PC-3 (cell line): ENCODE results near the gene TNNT1. TPM values are rescaled to one million over a fixed set of nuclear protein-coding genes. Genes with fewer than 3 reads are reported as not detected.
"Not testable (repeated sequence)": the region's sequence is repeated elsewhere in the genome, so short reads cannot be mapped to it uniquely, and the experiment has no call there.

ENCODE experiments used
- ATAC-seq: fragments of 200-7000 bp; cut with Tn5 transposase; 2 replicates; pipeline ENCODE4 v1.9.1; 2020; ENCODE audit warnings: mild to moderate bottlenecking, moderate library complexity
- BruUV-seq: library from RNA; stranded (reverse); fragments of 400-500 nt; replicated peaks from 2 replicates; lab custom pipeline; 2021; lab: Mats Ljungman, UMichigan
- CTCF ChIA-PET: fragments of 300-600 bp; sonication (Branson Sonifier 250); formaldehyde crosslinking; loops from one replicate; lab custom pipeline; 2022; ENCODE audit warnings: antibody characterized with exemption; lab: Charles Lee
- POLR2A ChIA-PET: fragments of 300-600 bp; sonication (Branson Sonifier 250); formaldehyde crosslinking; loops from one replicate; lab custom pipeline; 2022; ENCODE audit warnings: antibody characterized with exemption; ENCODE audit not compliant: unreplicated experiment; lab: Charles Lee
- DNase-seq: peaks from one replicate; pipeline ENCODE4 v3.0.0-alpha.2; 2015
- H2AFZ ChIP-seq: fragments of 300-600 bp; sonication (generic); 2 replicates; pipeline ENCODE4 v1.6.0; 2016; ENCODE audit warnings: antibody characterized with exemption, low read length
- H3F3A ChIP-seq: fragments of 300-600 bp; sonication (generic); one replicate; pipeline ENCODE4 v1.6.0; 2017; ENCODE audit warnings: antibody characterized with exemption, low read length, control low read depth, mild to moderate bottlenecking; ENCODE audit not compliant: unreplicated experiment
- H3K27ac ChIP-seq: fragments of 300-600 bp; sonication (generic); 2 replicates; pipeline ENCODE4 v1.5.1; 2016; ENCODE audit warnings: mild to moderate bottlenecking, low read length
- H3K27me3 ChIP-seq: fragments of 300-600 bp; sonication (generic); 2 replicates; pipeline ENCODE4 v1.6.1; 2016; ENCODE audit warnings: low read length, mixed read lengths
- H3K36me3 ChIP-seq: fragments of 300-600 bp; sonication (generic); 2 replicates; pipeline ENCODE4 v1.6.1; 2016; ENCODE audit warnings: low read depth, mixed run types, low read length, mixed read lengths
- H3K4me1 ChIP-seq: fragments of 300-600 bp; sonication (generic); 2 replicates; pipeline ENCODE4 v1.5.1; 2016; ENCODE audit warnings: low read length; ENCODE audit not compliant: insufficient read depth
- H3K4me2 ChIP-seq: fragments of 300-600 bp; sonication (generic); 2 replicates; pipeline ENCODE4 v1.6.0; 2016; ENCODE audit warnings: low read length
- H3K4me3 ChIP-seq: fragments of 300-600 bp; sonication (generic); 2 replicates; pipeline ENCODE4 v1.5.1; 2016; ENCODE audit warnings: mild to moderate bottlenecking, low read length, mixed read lengths
- H3K79me2 ChIP-seq: fragments of 300-600 bp; sonication (generic); 2 replicates; pipeline ENCODE4 v1.6.1; 2017; ENCODE audit warnings: low read length, mixed read lengths
- H3K9ac ChIP-seq: fragments of 300-600 bp; sonication (generic); 2 replicates; pipeline ENCODE4 v1.6.0; 2016; ENCODE audit warnings: mild to moderate bottlenecking, low read length
- H3K9me2 ChIP-seq: fragments of 300-600 bp; sonication (generic); replicated peaks from 2 replicates; pipeline ENCODE4 v1.6.1; 2016; ENCODE audit warnings: mixed run types, low read length, mixed read lengths
- H3K9me3 ChIP-seq: fragments of 300-600 bp; sonication (generic); 2 replicates; pipeline ENCODE4 v1.6.1; 2016; ENCODE audit warnings: low read length, mixed read lengths
- H4K20me1 ChIP-seq: fragments of 300-600 bp; sonication (generic); 2 replicates; pipeline ENCODE4 v1.6.1; 2016; ENCODE audit warnings: low read length, mixed read lengths
- EZH2 ChIP-seq: fragments of 300-600 bp; sonication (generic); IDR thresholded peaks from one replicate; pipeline ENCODE4 v1.6.1; 2017; ENCODE audit warnings: antibody characterized with exemption, mild to moderate bottlenecking, low read length; ENCODE audit not compliant: unreplicated experiment
- EZH2phosphoT487 ChIP-seq: fragments of 300-600 bp; sonication (generic); IDR thresholded peaks from 2 replicates; pipeline ENCODE4 v1.6.1; 2018; ENCODE audit warnings: mild to moderate bottlenecking, antibody characterized with exemption, low read length, borderline replicate concordance
- intact Hi-C: fragments of 100-400 bp; cut with micrococcal nuclease; formaldehyde crosslinking; loops from 2 replicates; pipeline ENCODE4 v1.9.0; 2023
- total RNA-seq: library from RNA; depleted of rRNA; stranded (reverse); fragments of >200 nt; gene quantifications from 2 replicates; pipeline ENCODE4 v1.2.3, GENCODE V29; 2014
- TF ChIP-seq, protein P1 (sequence below): fragments of 300-600 bp; sonication (generic); conservative IDR thresholded peaks from 2 replicates; pipeline ENCODE4 v1.5.1; 2017; ENCODE audit warnings: antibody characterized with exemption, low read depth, mild to moderate bottlenecking, low read length

The TNNT1 gene
- total RNA-seq, 1 experiment from 2014 or later = 266 TPM

DNA sequence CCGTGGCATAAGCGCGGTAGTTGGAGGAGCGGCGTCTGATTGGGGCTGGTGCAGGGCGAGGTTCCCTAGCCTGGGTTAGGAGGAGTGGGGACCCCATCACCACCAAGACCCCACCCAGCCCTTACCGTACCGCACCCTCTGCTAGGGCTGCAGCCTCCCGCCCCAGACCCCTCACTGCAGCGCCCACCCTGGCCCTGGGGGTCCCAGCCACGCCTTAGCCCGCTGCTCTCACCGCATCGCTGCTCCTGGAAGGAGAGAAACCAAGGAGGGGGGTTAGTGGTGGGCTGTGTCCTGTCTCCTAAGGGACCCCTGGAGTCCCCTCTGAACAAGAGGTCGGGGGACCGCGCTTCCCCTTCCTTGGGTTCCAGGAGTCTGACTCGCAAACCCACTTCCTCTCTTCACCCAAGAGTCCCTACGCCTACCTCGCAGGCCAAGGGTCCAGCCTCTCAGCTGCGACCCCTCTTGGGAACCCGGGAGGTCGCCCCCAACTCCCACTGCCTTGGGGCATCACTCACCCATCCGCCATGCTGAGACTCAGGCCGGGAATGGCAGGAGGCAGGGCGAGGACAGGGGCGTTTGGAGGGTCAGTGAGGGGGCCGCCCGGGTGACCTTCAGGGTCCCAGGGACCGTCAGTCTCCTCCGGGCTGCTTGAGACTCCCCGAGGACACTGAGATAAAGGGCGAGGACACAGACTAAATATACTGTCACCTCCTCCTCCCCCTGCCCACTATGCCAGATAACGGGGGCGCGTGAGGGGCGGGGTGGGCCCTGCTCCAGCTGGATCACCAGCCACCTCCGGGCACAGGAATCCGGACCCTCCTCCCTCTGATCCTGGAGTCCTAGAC, 8.3 kb upstream of the TNNT1 start, which contains the start of gene TNNI3:
Gene TNNI3, minus strand, starts transcription at position 669 of the 845 bp plus-strand sequence. Its CDS starts 143 bp downstream, at position 526.
- BruUV-seq = no TSS peak
- DNase-seq (no peak), ATAC-seq (no peak)
- Histone ChIP-seq H3K9me2 (no peaks in the 10 kb centered on the region), H2AFZ (peak within 1 kb of the TSS; percentile 86), H3K9me3 (no peaks in the 10 kb centered on the region), H3K4me3 (peak within 1 kb of the TSS; percentile 68; the same call in 1 of the 2 replicates), H3K36me3 (no peaks in the 10 kb centered on the region), H3K79me2 (no peaks in the 10 kb centered on the region), H3F3A (peaks cover 2% of the 10 kb centered on the region), H3K27ac (no peak within 1 kb of the TSS), H3K4me1 (peaks cover 21% of the 10 kb centered on the region), H3K4me2 (peak within 1 kb of the TSS; percentile 81), H3K27me3 (no peaks in the 10 kb centered on the region), H4K20me1 (no peaks in the 10 kb centered on the region), H3K9ac (no peak within 1 kb of the TSS)
- intact Hi-C loops = no loop called here
- ChIA-PET CTCF (no interaction called here), POLR2A (no interaction called here)
- TF ChIP-seq EZH2phosphoT487 (no peak), EZH2 (no peak)
- TF ChIP-seq, protein P1, sequence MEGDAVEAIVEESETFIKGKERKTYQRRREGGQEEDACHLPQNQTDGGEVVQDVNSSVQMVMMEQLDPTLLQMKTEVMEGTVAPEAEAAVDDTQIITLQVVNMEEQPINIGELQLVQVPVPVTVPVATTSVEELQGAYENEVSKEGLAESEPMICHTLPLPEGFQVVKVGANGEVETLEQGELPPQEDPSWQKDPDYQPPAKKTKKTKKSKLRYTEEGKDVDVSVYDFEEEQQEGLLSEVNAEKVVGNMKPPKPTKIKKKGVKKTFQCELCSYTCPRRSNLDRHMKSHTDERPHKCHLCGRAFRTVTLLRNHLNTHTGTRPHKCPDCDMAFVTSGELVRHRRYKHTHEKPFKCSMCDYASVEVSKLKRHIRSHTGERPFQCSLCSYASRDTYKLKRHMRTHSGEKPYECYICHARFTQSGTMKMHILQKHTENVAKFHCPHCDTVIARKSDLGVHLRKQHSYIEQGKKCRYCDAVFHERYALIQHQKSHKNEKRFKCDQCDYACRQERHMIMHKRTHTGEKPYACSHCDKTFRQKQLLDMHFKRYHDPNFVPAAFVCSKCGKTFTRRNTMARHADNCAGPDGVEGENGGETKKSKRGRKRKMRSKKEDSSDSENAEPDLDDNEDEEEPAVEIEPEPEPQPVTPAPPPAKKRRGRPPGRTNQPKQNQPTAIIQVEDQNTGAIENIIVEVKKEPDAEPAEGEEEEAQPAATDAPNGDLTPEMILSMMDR = no peak

GRCh38 chr19:55156202-55157063, 7.4 kb upstream of the TNNT1 start:
- 0 out of 2 replicates have a peak overlapping the region, but pooled peaks have one; percentile 18 for H3K9ac ChIP-seq
- intact Hi-C loops = no loop called here

GRCh38 chr19:55155784-55156183, 6.8 kb upstream of the TNNT1 start:
- H3K27me3 ChIP-seq, H3K9me2 ChIP-seq, H3K9me3 ChIP-seq, POLR2A ChIA-PET, BruUV-seq, ATAC-seq, H3K79me2 ChIP-seq, H3F3A ChIP-seq, H3K36me3 ChIP-seq, H4K20me1 ChIP-seq, H3K27ac ChIP-seq, intact Hi-C loops, DNase-seq: not testable (repeated sequence)
- H3K9ac ChIP-seq = 0 out of 2 replicates have a peak overlapping the region, but pooled peaks have one; percentile 18
- H3K4me1 ChIP-seq = peaks cover 21% of the 10 kb centered on the region
- H3K4me3 ChIP-seq = peak overlapping the region; percentile 68
- CTCF ChIA-PET = interaction anchor here (0.6 to 1.0 kb wide), 3 partner anchors 9 to 478 kb away, joined by 3 to 8 read pairs (median 3); partner anchors contain the start of gene DNAAF3
- peak overlapping the region; percentile 86 for H2AFZ ChIP-seq
- peak overlapping the region; percentile 81 for H3K4me2 ChIP-seq

More at GRCh38 chr19:55156202-55157063, 7.4 kb upstream of the TNNT1 start:
- Histone ChIP-seq H3K27ac (no peak overlapping the region), H3F3A (peaks cover 5% of the 10 kb centered on the region), H3K27me3 (no peaks in the 10 kb centered on the region), H3K79me2 (no peaks in the 10 kb centered on the region), H3K4me1 (peaks cover 21% of the 10 kb centered on the region), H3K36me3 (no peaks in the 10 kb centered on the region), H3K4me2 (peak overlapping the region; percentile 81), H2AFZ (peak overlapping the region; percentile 86), H3K9me2 (no peaks in the 10 kb centered on the region), H3K9me3 (no peaks in the 10 kb centered on the region), H4K20me1 (no peaks in the 10 kb centered on the region), H3K4me3 (peak overlapping the region; percentile 68)
- ChIA-PET POLR2A (interaction anchor here (0.6 to 0.7 kb wide), 3 partner anchors 254 to 443 kb away, joined by 4 to 23 read pairs (median 10); no protein-coding TSS in a partner anchor), CTCF (interaction anchor here (0.6 to 1.0 kb wide), 4 partner anchors 10 to 525 kb away, joined by 3 to 8 read pairs (median 4); partner anchors contain the start of gene DNAAF3)
- DNase-seq (peak; percentile 78), ATAC-seq (peak; percentile 58)
- TF ChIP-seq, protein P1 = no peak
- no peak for TF ChIP-seq EZH2phosphoT487
- TF ChIP-seq EZH2 = no peak
- BruUV-seq = no TSS peak
